HPDE6-E6E7 (cell line): ENCODE measurements around the gene MICAL1.

Experiments
- DNase-seq: peaks from one replicate; pipeline ENCODE4 v3.0.0; 2011; ENCODE audit warnings: missing footprints; ENCODE audit errors: extremely low spot score

MICAL1 gene

DNA sequence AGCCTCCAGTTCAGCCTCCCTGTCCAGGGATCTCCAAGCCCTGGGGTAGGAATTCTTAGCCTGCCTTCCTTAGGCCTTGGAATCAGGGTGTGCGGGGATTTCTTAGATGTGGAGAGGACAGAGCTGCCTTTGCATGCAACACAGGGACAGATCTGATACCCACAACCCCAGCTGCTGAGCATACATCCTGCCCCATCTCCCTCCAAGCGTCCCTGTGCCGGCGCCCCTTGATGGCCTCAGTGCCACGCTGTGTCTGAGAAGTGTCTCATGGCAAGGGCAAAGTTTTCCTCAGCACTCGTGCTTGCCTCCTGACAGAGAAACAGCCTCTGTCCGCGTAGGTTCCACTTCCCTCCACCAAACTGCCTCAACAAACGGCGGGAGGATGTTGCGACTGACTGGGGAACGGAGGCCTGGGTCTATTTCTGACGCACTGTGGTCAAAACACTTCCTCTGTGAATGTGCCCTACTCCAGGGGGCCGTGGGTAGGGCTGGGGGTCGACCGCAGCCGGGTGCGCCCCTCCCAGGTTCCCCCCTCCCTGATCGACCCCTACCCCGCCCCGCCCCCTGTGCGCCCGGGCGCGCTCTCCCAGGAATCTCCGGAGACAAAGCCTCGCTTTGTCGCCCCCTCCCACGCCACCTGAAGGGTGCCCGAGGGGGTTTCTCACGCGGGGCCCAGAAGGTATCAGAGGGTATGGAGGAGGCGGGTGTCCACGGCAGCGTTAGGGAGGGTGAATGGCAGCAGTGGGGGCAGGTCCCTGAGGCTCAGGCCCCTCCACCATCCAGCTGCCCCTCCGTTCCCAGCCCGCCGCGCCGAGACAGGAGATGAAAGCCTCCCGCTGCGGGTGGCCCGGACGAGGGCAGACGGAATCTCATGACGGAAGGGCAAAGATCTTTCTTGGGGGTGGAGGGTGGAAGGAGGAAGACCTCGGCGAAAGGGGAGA is 806 bp downstream of the MICAL1 start:
- DNase-seq, result no peak

DNA sequence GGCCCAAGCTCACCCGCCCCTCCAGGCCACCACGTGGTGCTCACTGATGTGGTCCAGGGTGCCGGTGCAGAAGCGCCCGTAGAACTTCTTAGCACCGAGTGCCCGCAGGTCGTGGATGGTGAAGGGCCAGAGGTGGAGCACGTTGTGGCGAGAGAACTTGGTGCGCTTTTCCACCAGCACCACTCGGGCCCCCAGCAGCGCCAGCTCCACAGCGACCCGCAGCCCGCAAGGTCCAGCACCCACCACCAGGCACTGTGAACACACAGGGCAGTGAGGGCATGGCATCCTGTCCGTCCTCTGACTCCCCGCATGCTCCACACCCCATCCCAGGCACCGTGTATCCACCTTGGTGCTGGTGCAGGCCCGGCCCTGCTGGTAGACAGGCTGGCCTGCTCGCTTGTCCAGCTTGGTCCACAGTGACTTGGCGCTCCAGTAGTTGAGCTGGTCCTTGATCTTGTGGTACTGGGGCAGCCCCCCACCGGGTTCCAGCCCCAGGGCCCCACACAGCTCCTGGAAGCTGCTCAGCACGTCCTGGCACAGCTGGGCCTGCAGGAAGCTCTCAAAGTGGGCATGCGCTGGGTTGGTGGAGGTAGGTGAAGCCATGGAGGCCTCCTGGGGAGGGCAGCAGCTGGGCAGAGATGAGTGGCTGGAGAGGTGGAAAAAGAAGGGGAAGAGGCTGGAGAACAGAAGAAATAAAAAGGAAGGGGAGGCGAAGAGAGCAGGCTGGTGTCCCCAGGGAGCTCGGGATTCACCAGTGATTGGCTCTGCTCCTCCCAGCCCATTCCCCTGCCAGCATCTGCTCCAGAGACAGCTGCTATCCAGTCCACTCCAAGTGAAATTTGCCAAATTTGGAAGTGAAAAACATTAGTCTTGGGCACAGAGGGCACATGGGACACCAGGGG is 1.7 kb downstream of the MICAL1 start:
- no peak for DNase-seq

DNA sequence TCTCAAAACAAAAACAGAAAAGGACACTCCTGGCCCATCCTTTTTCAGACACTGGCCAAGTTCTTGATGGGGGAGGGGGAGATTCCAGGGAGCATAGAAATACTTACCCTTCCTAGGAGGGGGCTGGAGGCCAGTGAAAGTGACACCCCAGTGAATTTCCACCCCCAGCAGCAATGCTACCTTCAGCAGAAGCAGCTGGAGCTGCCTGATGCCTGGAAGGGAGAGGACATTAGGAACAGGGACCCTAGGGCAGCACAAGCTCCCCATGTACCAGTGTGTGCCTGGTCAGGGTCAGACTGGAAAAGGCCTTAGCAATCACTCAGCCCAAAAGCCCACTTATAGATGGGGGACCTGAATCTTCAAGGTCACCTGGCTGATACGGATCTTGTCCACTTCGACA is 2.4 kb downstream of the MICAL1 start:
- DNase-seq, result no peak

DNA sequence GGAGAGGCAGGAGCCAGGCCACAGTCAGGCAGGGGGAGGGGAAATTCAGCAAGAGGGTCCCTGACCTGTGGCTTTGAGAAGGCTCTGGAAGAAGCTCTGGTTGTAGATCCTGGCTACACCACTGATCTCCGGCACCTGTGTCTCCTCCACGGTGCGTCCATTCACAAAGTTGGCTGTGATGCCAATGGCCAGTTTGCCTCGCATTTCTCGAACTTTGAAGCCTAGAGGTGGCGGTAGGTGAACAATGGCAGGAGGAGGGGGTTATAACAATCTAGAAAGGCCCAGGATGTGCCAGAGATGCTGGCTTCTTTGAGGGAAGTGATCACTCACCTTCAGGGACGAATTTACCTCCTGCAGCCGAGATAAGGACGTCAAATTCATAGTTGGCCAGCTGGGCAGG is 3.4 kb downstream of the MICAL1 start:
- no peak for DNase-seq

DNA sequence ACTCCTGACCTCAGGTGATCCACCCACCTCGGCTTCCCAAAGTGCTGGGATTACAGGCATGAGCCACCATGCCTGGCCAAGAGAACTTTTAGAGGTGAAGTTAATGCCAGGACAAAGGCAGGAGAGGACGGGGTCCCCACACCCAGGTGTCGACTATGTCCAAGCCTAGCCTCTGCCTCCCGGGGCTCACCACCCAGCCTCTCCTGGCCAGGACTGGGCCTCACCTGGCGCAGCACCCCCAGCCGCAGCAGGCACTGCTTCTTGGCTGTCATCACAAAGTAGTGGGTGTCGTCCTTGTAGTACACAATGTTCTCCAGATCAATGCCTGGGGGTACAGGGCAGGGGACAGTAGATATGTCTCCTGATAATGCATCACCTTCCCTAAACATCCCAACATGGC is 4.2 kb downstream of the MICAL1 start:
- DNase-seq, result no peak

DNA sequence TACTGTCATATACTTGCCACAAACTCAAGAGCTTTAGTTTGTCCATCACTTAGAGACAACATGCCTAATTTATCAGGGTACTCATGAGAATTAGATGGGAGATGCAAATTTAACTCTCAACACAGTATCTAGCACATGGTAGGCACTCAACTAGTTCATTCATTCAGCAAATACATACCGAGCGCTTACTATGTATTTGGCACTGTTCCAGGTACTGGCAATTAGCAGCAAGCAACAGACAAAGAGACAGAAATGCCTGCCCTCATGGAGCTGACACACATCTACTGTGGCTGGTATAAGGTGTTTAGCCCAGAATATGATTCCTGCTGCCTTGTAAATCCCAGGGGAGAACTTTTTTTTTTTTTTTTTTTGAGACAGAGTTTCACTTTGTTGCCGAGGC is 4.8 kb downstream of the MICAL1 start:
- DNase-seq, result no peak

DNA sequence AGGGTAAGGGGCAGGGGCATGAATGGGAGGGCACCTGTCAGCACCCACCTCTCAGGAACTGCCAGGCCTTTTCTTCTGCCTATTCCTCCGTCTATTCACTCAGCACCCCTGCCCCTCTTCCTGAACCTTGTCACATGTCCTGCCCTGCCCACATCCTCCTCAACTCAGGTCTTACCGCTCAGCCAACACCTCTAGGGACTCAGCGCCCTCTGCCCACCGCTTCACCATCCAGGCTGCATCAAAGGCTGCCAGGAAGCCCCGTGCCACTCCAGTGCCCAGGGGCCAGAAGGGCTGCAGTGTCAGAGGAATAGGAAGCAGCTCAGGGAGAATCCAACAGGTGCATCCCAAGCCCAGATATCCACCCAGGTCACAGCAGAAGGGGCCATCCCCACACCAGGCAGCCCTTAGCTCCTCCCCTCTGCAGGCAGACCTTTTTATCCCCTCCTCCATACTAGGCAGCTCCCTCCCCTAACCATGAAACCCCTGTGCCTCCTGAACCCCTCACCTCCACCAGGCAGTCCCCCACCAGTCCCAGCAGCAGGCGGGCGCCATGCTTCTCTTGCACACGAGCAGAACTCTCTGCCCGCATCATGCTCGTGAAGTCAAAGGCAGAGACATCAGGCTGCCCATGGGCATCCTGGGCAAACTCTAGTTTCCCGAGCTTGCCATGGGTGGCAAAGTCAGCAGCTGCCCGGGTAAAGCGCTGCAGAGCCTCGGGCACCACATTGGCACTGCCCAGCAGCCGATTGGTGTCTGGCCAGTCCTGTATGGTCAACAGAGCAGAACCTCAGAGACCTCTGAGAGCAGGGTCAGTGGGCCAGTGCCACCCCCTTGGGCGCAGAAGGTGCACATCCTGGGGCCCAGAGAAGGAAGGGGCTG is 5.5 kb downstream of the MICAL1 start:
- DNase-seq, result no peak

DNA sequence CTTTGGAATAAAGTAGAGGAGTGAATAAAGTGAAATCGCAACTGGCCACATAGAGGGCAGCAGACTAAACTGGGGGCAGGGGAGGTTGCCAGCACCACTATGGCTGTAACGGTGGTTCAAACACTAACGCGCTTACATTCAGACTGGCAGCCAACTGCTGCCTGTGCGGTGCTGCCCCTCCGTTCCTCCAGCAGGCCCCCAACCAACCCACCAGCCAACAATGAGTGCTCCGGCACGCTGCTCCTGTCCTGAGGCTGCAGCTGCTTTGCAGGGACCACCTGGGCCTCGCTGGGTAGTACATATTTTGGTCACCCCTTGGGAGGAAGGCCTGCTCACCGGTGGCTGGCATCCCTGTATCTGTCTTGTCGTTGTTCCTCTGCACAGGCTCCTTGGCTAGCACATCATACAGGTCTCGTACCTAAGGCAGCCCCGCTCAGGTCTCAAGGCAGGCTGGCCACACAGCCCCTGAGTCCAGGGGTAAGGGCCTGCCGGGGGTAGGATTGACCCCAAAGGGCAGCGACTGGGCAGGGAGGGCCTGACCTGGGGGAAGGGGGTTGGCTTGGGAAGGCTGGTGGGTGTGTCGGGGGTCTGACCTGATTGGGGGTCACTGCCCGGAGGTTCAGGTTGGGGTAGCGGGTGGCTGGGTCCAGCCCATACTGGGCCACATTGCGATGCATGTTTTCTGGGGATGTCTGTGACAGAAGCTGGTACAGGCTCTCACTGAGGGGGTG is 6.3 kb downstream of the MICAL1 start:
- no peak for DNase-seq

DNA sequence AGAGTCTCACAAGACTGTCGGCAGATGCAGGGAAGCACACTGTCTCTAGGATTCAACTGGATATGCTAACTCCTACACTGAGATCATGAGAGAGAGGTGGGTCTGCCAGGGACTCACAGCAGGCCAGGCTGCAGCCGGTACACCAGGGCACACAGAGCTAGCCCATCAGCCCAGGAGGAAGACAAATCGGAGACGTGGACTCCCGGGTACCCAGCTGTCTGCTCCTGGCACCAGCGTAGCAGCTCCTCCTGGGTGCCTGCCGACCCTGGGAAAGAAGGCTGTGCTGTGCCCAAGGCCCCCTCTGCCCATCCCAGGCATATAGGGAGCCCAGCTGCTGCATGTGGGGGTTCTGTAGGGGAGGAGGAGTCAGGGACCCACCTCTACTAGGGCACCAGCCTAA is 7.0 kb downstream of the MICAL1 start:
- no peak for DNase-seq

DNA sequence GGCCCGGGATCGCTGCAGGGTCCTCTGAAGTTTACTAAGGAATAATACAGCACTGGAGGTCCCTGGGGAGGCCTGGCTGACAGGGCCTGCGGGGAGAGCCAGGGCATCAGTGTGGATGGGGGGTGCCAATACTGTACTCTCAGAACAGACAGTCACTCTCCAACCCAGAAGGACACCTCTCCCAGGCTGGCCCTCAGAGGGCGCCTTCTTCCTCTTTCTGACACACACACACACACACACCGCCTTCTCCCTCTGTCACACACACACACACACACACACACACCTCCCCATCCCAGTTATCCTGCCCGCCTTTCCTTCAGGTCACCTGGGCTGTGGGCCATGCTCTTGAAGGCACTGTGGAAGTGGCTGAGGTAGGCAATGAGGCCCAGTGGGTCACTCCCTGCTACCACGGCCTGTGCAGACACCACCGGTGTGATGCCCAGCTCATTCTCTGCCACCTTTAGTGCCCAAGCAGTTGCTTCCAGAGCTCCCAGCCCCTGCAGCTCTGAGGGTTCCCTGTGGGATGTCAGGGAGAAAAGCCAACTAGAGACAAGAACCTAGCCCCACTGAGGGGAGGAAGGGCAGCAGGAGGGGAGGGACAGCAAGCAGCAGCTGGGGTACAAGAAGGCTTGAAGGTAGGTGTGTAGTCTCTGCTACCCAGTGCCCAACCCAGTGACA is 7.6 kb downstream of the MICAL1 start:
- no peak for DNase-seq

DNA sequence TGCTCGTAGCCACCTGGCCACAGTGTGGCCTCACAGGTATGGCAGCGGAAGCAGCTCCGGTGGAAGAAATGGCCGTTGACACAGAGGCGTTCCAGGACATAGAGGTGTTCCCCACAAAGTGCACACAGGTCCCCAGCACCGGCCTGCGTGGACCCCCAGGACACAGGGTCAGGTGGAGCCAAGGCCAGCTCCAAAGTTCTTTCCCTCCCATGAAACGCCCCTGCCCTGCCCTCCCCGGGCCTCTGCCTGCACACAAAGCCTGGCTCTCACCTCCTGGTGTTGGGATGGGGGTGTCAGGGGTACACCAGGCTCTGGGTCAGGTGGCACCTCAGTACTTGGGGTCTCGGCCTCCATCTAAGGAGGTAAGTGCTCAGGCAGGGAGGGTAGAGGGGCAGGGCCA is 8.5 kb downstream of the MICAL1 start:
- no peak for DNase-seq

DNA sequence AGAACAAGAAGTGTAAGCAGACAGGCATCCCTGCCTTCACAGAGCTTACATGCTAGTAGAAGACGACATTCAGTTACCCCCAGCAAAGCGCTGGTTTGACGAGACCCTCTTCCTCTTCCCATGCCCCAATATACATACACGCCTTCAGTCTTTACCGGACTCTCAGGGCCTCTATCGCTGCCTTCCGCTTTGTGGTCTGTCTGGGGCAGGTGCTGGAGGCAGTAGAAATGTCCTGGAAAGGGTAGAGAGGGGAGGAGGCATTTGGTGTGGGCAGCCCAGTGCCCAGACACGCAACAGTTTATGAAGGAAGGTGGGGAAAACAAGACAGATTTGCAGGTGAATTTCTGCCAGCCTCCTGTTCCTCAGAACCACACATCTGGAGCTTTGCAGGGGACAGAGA is 9.0 kb downstream of the MICAL1 start:
- no peak for DNase-seq

DNA sequence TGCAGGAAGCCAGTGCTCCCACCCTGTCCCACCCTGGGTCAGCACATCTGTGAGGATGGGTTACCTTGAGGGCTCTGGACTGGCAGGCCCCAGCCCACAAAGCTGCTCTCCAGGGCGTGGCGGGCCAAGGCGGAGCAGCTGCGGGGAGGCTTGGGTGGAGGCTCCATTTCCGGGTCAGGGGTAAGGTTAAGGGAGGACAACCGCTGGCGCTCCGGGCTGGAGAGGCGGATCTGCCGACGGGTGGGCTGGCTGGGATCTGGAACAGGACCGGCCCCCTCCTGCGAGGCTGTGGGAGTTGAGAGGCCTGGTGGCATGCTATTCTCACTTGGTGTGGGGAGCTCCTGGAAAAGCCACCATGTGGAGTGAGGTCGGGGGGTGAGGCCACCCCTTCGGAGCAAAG is 9.5 kb downstream of the MICAL1 start:
- no peak for DNase-seq

DNA sequence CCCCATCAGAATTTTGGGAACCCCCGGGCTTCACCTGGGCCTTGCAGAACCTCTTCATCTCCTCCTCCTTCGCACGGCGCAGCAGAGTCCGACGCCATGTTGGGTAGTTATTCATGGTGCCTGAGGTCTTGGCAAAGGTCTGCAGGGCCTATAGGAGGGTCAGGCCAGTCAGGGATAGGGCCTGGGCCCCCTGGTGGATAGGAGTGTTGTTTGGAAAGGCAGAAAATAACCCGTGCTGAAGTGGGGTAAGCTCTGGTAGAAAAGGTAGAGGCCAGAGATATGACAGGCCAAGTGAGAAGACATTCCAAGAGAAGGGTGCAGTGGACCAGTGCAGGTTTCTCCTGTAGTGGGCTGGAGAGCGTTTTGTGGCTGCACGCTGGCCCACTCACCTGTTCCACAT is 10.2 kb downstream of the MICAL1 start:
- no peak for DNase-seq

DNA sequence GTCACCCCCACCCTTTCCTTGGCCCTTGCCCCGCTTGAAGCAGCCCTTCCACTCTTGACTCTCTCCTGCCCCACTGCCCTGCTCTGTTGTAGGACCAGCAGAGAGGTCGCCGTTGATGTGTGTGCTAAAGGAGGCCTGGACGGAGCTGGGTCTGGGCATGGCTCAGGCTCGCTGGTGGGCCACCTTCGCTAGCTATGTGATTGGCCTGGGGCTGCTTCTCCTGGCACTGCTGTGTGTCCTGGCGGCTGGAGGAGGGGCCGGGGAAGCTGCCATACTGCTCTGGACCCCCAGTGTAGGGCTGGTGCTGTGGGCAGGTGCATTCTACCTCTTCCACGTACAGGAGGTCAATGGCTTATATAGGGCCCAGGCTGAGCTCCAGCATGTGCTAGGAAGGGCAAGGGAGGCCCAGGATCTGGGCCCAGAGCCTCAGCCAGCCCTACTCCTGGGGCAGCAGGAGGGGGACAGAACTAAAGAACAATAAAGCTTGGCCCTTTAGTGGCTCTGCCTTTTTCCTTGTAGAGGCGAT is 12.1 kb downstream of the MICAL1 start:
- DNase-seq, result no peak

DNA sequence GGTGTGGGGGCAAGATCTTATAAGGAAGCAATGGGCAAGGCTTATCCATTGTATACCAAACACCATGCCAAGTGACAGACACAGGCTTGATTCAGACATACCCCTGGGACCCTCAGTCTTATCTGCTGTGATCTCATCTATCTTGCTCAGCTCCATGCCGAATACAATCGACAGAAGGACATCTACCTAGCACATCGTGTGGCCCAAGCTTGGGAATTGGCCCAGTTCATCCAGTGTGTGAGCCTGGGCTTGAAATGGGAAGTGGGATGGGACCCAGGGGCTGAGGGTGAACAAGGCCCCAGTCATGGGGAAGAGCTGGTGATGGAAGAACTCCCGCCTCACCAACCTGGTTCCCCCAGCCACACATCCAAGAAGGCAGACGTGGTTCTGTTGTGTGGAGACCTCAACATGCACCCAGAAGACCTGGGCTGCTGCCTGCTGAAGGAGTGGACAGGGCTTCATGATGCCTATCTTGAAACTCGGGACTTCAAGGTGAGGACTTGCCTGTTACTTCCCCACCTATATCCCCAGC is 13.1 kb downstream of the MICAL1 start:
- no peak for DNase-seq

DNA sequence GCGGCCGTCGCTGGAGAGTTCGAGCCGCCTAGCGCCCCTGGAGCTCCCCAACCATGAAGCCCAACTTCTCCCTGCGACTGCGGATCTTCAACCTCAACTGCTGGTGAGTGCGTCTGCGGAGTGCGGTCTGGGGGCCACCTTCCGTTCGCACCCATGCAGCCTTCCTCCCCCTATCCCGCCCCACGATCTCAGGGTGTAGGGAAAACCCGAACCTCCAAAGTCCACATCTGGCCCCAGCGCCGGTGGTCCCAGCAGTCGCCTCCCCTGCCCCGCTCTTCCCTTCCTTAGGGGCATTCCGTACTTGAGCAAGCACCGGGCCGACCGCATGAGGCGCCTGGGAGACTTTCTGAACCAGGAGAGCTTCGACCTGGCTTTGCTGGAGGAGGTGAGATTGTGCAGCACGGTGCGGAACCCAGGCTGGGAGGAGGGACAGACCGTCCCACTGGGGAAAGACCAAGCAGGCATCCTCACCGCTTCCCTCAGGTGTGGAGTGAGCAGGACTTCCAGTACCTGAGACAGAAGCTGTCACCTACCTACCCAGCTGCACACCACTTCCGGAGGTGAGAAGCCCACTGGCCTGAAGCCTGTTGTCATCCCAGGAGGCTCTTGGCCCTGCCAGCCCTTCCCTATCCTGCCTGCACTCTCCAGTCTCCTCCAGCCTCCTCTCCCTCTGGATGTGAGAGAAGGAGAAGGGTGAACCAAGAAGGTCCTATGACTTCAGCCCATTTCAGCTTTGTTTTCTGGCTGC is 14.3 kb downstream of the MICAL1 start:
- peak; percentile 49 for DNase-seq

DNA sequence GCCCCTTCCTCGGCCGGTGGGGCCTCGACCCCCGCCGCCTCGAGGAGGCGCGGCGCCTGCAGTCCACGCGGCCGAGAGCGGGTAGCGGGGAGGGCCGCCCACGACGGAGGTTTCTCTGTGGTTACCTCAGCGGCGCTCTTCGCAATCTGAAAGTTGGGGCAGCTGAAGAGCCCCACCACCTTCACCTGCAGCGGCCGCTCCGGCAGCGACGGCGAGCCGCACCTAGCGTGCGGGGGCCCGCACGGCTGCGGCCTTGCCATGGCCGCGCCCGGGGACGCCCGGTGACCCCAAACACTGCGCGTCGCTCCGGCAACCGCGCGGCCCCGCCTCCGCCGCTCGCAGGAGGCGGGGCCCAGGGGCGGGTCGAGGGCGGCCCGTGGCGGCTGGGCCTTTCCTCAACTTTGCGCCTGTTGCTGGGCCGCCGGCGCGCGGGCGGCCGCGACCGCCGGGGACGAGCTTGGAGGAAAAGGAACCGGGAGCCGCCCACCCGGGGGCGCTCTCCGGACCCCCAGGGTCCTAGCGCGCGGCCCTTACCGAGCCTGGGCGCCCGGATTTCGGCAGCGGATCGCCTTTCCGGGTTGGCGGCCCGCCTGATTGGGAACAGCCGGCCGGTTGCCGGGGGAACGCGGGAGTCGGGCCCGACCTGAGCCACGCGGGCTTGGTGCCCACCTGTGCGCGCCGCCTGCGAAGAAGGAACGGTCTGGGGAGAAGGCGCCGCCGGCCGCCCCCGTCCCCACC is 15.1 kb downstream of the MICAL1 start, which contains the start of the genes PPIL6 and SMPD2:
PPIL6 (minus strand) TSS at position 298 of the 738 bp plus-strand sequence; CDS start at position 260, 38 bp downstream.
SMPD2 (plus strand) TSS at position 394 of the 738 bp plus-strand sequence. CDS start 398 bp downstream, outside the sequence.
- DNase-seq, result peak; percentile 84
